Coronary artery (tissue), 2 donors: ENCODE measurements around the gene PIK3AP1.

ENCODE experiments used
- DNase-seq: peaks from one replicate; pipeline ENCODE4 v3.0.0-alpha.2; 2017; ENCODE audit warnings: low spot score
- H3K27ac ChIP-seq, 2 donors: fragments of 200-600 bp; sonication (generic); one replicate each; pipeline ENCODE4 v1.5.1; 2016 to 2019
- H3K4me3 ChIP-seq: fragments of 200-600 bp; sonication (generic); 2 replicates; pipeline ENCODE4 v1.5.1; 2016; ENCODE audit warnings: mild to moderate bottlenecking, moderate library complexity
- CTCF ChIP-seq: fragments of 200-600 bp; sonication (generic); IDR thresholded peaks from one replicate; pipeline ENCODE4 v1.5.1; 2019; ENCODE audit warnings: antibody characterized with exemption

PIK3AP1 gene

DNA sequence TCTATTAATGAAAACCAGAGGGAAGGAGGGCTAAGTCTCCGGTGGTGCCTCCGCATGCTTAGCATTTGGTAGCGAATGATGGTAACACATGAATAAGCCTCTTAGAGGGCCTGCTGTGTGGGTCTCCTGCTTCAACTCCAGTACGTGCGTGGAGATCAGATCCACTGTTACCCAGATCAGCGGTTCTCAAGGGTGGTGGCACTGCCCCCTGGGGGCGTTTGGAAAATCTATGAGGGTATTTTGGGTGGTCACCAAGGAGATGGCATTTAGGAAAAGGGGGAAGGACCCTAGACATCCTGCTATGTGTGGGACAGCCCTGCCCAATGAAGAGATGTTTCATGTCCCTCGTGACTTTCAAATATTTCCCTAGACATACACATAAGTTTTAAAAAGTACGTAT, 76.4 kb downstream of the PIK3AP1 start:
- Histone ChIP-seq H3K4me3 (no peak overlapping the region), H3K27ac (no peak overlapping the region)
- DNase-seq, result no peak
- no peak for TF ChIP-seq CTCF

- H3K4me3 ChIP-seq, result no peak overlapping the region
- no peak overlapping the region for H3K27ac ChIP-seq
- no peak for TF ChIP-seq CTCF
- no peak for DNase-seq
Measured at GRCh38 chr10:96642973-96643372, 77.3 kb downstream of the PIK3AP1 start.

DNA sequence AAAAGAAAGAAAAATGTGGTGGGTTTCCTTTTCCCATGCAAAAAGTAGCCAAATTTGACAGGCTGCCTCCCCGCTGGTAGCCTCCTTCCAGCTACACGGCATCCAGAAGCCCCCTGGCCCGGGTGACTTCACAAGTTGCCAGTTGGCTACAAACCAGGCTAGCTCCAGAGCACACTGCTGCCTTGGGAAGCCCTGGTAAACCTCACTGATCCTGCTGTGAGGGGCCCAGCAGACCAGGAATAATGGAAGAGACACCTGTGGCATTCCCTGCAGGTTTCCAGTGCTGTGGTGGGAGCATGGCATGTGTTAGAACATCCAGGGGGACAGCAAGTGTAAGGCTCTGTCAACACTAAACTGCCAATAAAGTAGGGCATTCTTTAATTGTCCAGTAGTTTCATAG, 77.8 kb downstream of the PIK3AP1 start:
- Histone ChIP-seq H3K27ac (no peak overlapping the region), H3K4me3 (no peak overlapping the region)
- peak; percentile 29 for DNase-seq
- TF ChIP-seq CTCF, result no peak

DNA sequence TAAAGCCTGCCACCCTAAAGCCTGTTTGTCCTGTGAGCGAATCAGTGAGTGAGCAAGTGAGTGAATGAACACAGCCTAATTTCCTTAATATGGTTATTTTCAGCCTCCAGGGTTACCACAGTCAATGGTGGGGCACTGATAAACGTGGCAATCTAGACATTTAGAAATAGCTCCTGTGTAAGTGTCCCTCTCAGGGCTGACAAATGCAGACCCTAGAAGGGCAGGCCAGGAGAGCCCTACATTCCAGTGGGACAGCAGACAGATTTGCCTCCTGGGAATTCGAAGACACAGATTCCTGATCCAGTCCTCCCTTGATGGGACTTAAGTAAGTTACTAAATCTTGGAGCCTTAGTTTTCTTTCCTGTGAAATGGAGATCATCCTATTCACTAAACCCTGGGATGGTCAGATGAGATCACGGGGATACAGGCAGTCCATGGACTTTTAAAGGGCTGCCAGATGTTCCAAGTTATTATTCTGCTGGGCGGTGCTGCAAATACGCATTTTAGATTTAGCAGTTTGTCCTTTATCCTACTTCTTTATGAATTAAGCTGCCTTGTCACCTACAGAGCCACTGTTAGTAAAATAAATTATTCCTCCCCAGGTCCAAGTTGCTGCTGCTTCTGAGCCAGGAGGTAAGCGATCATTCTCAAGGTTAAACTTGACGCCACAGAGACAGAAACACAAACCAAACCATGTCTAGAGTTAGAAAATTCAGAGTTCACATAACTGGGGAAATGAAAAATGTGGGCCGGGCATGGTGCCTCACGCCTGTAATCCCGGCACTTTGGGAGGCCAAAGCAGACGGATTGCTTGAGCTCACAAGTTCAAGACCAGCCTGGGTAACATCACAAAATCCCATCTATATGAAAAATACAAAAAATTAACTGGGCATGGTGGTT, 78.7 kb downstream of the PIK3AP1 start:
- no peak overlapping the region for H3K4me3 ChIP-seq
- no peak for TF ChIP-seq CTCF
- H3K27ac ChIP-seq, result no peak overlapping the region
- DNase-seq, result peak; percentile 52

DNA sequence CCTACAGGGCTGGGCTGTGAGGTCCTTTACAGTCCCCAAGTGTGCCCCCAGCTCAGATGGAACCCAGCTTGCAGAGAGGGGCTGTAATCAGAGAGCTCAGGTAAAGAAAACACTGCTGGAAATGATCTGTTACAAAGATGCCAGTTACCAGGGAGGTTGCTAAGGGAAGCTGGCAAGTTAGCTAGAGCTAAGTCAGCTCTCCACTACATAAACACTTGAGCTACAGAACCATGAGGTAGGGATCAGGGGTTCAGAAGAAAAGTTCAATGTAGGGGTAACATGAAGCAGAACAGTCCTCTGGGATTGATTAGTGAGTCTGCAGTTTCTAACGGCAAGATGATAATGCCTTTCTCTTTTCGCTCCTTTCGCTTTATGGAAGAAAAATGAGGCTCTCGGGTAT, 80.4 kb downstream of the PIK3AP1 start:
- no peak for TF ChIP-seq CTCF
- Histone ChIP-seq H3K27ac (no peak overlapping the region), H3K4me3 (no peak overlapping the region)
- DNase-seq, result no peak

- H3K27ac ChIP-seq, result no peak overlapping the region
- TF ChIP-seq CTCF, result no peak
Measured at GRCh38 chr10:96638696-96639095, 81.6 kb downstream of the PIK3AP1 start.

DNA sequence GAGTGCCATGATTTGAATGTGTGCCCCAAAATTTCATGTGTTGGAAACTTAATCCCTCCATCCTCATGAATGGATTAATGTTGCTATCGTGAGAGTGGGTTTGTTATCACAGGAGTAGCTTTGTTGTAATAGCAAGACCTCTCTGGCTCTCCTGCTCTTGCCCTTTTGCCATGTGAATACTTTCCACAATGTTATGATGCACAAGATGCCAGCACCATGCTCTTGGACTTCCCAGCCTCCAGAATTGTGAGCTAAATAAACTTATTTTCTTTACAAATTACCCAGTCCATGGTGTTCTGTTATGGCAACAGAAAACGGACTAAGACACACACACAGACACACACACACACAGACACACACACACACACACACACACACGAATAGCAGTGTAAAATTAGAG, 82.2 kb downstream of the PIK3AP1 start:
- TF ChIP-seq CTCF, result no peak
- no peak for DNase-seq
- Histone ChIP-seq H3K27ac (no peak overlapping the region), H3K4me3 (no peak overlapping the region)

More at GRCh38 chr10:96638696-96639095, 81.6 kb downstream of the PIK3AP1 start:
- DNase-seq, result no peak
- no peak overlapping the region for H3K4me3 ChIP-seq
